HepG2 (cell line): Measurements from ENCODE around the gene GTF2F2.

Experiments
- ATF3 ChIP-seq: sonication (generic); formaldehyde crosslinking; IDR thresholded peaks from 2 replicates; pipeline ENCODE4 v1.4.0; 2020; ENCODE audit warnings: missing genetic modification reagents
- BRCA1 ChIP-seq: sonication (generic); formaldehyde crosslinking; IDR thresholded peaks from 2 replicates; pipeline ENCODE4 v1.4.0; 2020; ENCODE audit warnings: missing genetic modification reagents
- CTCF ChIP-seq: sonication (generic); formaldehyde crosslinking; IDR thresholded peaks from 2 replicates; pipeline ENCODE4 v1.5.0; 2020; ENCODE audit warnings: mild to moderate bottlenecking, missing genetic modification reagents, moderate library complexity
- EP300 ChIP-seq, 3 experiments: sonication (generic) in 1 of 3; formaldehyde crosslinking in 1 of 3; IDR thresholded peaks; 2 replicates each; pipeline versions ENCODE4 v1.5.1 to v1.6.1; 2011 to 2020; ENCODE audit warnings: low read depth in 2 of 3, low read length in 2 of 3, borderline replicate concordance in 1 of 3, improper control_type of control experiment in 1 of 3, mild to moderate bottlenecking in 1 of 3, missing genetic modification reagents in 1 of 3, moderate library complexity in 1 of 3
- FIP1L1 ChIP-seq: fragments of 200-400 bp; formaldehyde crosslinking; IDR thresholded peaks from 2 replicates; pipeline ENCODE4 v1.6.1; 2018; ENCODE audit warnings: low read depth, mild to moderate bottlenecking, low read length, moderate library complexity, borderline replicate concordance; ENCODE audit not compliant: insufficient read depth
- IRF1 ChIP-seq: sonication (generic); formaldehyde crosslinking; IDR thresholded peaks from 2 replicates; pipeline ENCODE4 v1.4.0; 2020; ENCODE audit warnings: low read depth, mild to moderate bottlenecking, missing genetic modification reagents
- JUND ChIP-seq: sonication (generic); formaldehyde crosslinking; IDR thresholded peaks from 2 replicates; pipeline ENCODE4 v1.8.0; 2022; ENCODE audit warnings: mild to moderate bottlenecking, missing genetic modification reagents
- KLF16 ChIP-seq, 2 experiments: sonication (generic) in 1 of 2; formaldehyde crosslinking in 1 of 2; IDR thresholded peaks; 2 replicates each; pipeline versions ENCODE4 v1.6.1 to v1.8.0; 2016 to 2023; ENCODE audit warnings: missing genetic modification reagents in 2 of 2, missing compliant biosample characterization in 1 of 2
- UBTF ChIP-seq: sonication (generic); formaldehyde crosslinking; IDR thresholded peaks from 2 replicates; pipeline ENCODE4 v1.4.0; 2020; ENCODE audit warnings: mild to moderate bottlenecking, missing genetic modification reagents
- ZKSCAN1 ChIP-seq: fragments of 150-350 bp; IDR thresholded peaks from 2 replicates; pipeline ENCODE4 v1.6.1; 2014; ENCODE audit warnings: low read length
- ZNF232 ChIP-seq: sonication (generic); formaldehyde crosslinking; IDR thresholded peaks from 2 replicates; pipeline ENCODE4 v1.4.0; 2020; ENCODE audit warnings: missing genetic modification reagents, borderline replicate concordance
- ZNF615 ChIP-seq: sonication (generic); formaldehyde crosslinking; IDR thresholded peaks from 2 replicates; pipeline ENCODE4 v1.5.0; 2020; ENCODE audit warnings: mild to moderate bottlenecking, missing genetic modification reagents, borderline replicate concordance

- no peak for TF ChIP-seq CTCF (CRISPR knock-in tag)
- TF ChIP-seq EP300 (IDR thresholded peaks at IDR 0.05; ENCODE audit: low read depth in 2 of 2, low read length in 2 of 2): no peak
- no peak for TF ChIP-seq EP300 (CRISPR knock-in tag; IDR thresholded peaks at IDR 0.05; ENCODE audit: borderline replicate concordance)
- no peak for TF ChIP-seq ATF3
- no peak for TF ChIP-seq ZKSCAN1
- TF ChIP-seq UBTF (CRISPR knock-in tag): no peak
- no peak for TF ChIP-seq JUND (CRISPR knock-in tag)
- no peak for TF ChIP-seq KLF16 (CRISPR knock-in tag; IDR thresholded peaks at IDR 0.05)
- no peak for TF ChIP-seq FIP1L1
- TF ChIP-seq ZNF232 (CRISPR knock-in tag): no peak
- TF ChIP-seq BRCA1 (CRISPR knock-in tag): no peak
- no peak for TF ChIP-seq IRF1
- no peak for TF ChIP-seq ZNF615
Measured at GRCh38 chr13:45306966-45307365, 186.7 kb downstream of the GTF2F2 start.
